Smooth muscle cell (in vitro differentiated cells): ENCODE results near the gene ZNF618. TPM values are rescaled to one million over a fixed set of nuclear protein-coding genes. Genes with fewer than 3 reads are reported as not detected.

Experiments used
- DNase-seq: peaks from one replicate; lab custom pipeline; 2025; ENCODE audit not compliant: unreplicated experiment; lab: John Stamatoyannopoulos, UW
- H2AFZ ChIP-seq: fragments of 200-600 bp; sonication (generic); 2 replicates; pipeline ENCODE4 v1.6.0; 2016; ENCODE audit warnings: antibody characterized with exemption, low read depth, mild to moderate bottlenecking
- H3F3A ChIP-seq: fragments of 200-600 bp; sonication (generic); 2 replicates; pipeline ENCODE4 v1.6.0; 2017; ENCODE audit warnings: antibody characterized with exemption, low read depth
- H3K27ac ChIP-seq: fragments of 200-600 bp; sonication (generic); 2 replicates; pipeline ENCODE4 v1.5.1; 2016; ENCODE audit warnings: low read depth, mild to moderate bottlenecking
- H3K27me3 ChIP-seq: fragments of 200-600 bp; sonication (generic); 2 replicates; pipeline ENCODE4 v1.6.1; 2016; ENCODE audit warnings: low read depth, mild to moderate bottlenecking
- H3K36me3 ChIP-seq: fragments of 200-600 bp; sonication (generic); 2 replicates; pipeline ENCODE4 v1.5.1; 2016; ENCODE audit warnings: low read depth
- H3K4me1 ChIP-seq: fragments of 200-600 bp; sonication (generic); 2 replicates; pipeline ENCODE4 v1.5.1; 2016; ENCODE audit warnings: low read depth
- H3K4me2 ChIP-seq: fragments of 200-600 bp; sonication (generic); 2 replicates; pipeline ENCODE4 v1.6.0; 2016; ENCODE audit warnings: mild to moderate bottlenecking
- H3K4me3 ChIP-seq: fragments of 200-600 bp; sonication (generic); 2 replicates; pipeline ENCODE4 v1.5.1; 2016; ENCODE audit warnings: mild to moderate bottlenecking
- H3K79me2 ChIP-seq: fragments of 200-600 bp; sonication (generic); 2 replicates; pipeline ENCODE4 v1.6.0; 2016; ENCODE audit warnings: low read depth, mild to moderate bottlenecking
- H3K9ac ChIP-seq: fragments of 200-600 bp; sonication (generic); 2 replicates; pipeline ENCODE4 v1.6.0; 2016; ENCODE audit warnings: low read depth
- H3K9me3 ChIP-seq: fragments of 200-600 bp; sonication (generic); replicated peaks from 2 replicates; pipeline ENCODE4 v1.5.1; 2016; ENCODE audit warnings: low read depth
- H4K20me1 ChIP-seq: fragments of 200-600 bp; sonication (generic); 2 replicates; pipeline ENCODE4 v1.6.0; 2016; ENCODE audit warnings: low read depth
- CTCF ChIP-seq: fragments of 200-600 bp; sonication (generic); IDR thresholded peaks from 2 replicates; pipeline ENCODE4 v1.5.1; 2017; ENCODE audit warnings: borderline replicate concordance, mild to moderate bottlenecking, antibody characterized with exemption; ENCODE audit not compliant: insufficient read depth, poor library complexity, severe bottlenecking
- WGBS: methylation state at CpG from one replicate; pipeline ENCODE4 v1.1.7; 2016; ENCODE audit warnings: low lambda C conversion rate; 5-methylcytosine and 5-hydroxymethylcytosine counted together
- polyA plus RNA-seq: library from polyadenylated mRNA; unstranded; fragments of >200 nt; fragmentation: Nextera tagmentation; extraction: Ambion mirVana; gene quantifications from 2 replicates; pipeline ENCODE4 v1.2.1, GENCODE V29; 2016
- total RNA-seq: library from RNA; depleted of rRNA; stranded (reverse); fragments of >200 nt; gene quantifications from 2 replicates; pipeline ENCODE4 v1.2.3, GENCODE V29; 2014

ZNF618 gene
- total and polyA plus RNA-seq, 2 experiments from 2014 or later = 9.9 to 19.5 TPM

GRCh38 chr9:114007991-114008666 is 132.0 kb downstream of the ZNF618 start:
- Histone ChIP-seq H3K36me3 (peaks cover 9% of the 10 kb centered on the region), H3K27me3 (no peaks in the 10 kb centered on the region), H3K4me1 (peaks cover 2% of the 10 kb centered on the region), H3K27ac (no peak overlapping the region), H3F3A (peaks cover under 1% of the 10 kb centered on the region), H3K4me2 (no peak overlapping the region), H3K9me3 (no peaks in the 10 kb centered on the region), H3K79me2 (no peaks in the 10 kb centered on the region), H4K20me1 (no peaks in the 10 kb centered on the region), H3K9ac (no peak overlapping the region), H3K4me3 (no peak overlapping the region), H2AFZ (no peak overlapping the region)
- no peak for DNase-seq
- TF ChIP-seq CTCF = no peak
- WGBS = 94% methylated on average over 13 of the region's 18 CpGs

- H2AFZ ChIP-seq = no peak overlapping the region
- no peak overlapping the region for H3K4me3 ChIP-seq
- no peak for TF ChIP-seq CTCF
- H3K9ac ChIP-seq = no peak overlapping the region
- peaks cover 9% of the 10 kb centered on the region for H3K36me3 ChIP-seq
- no peaks in the 10 kb centered on the region for H3F3A ChIP-seq
- WGBS = 96% methylated on average over 9 of the region's 9 CpGs
- DNase-seq = no peak
- no peaks in the 10 kb centered on the region for H3K27me3 ChIP-seq
- no peaks in the 10 kb centered on the region for H3K4me1 ChIP-seq
- no peaks in the 10 kb centered on the region for H3K9me3 ChIP-seq
- H3K79me2 ChIP-seq = no peaks in the 10 kb centered on the region
- H3K27ac ChIP-seq = no peak overlapping the region
- no peaks in the 10 kb centered on the region for H4K20me1 ChIP-seq
- H3K4me2 ChIP-seq = no peak overlapping the region
These were observed 132.7 kb downstream of the ZNF618 start for GRCh38 chr9:114008667-114009410.

GRCh38 chr9:114011313-114011712 is 135.2 kb downstream of the ZNF618 start:
- 84% methylated on average over 9 of the region's 9 CpGs for WGBS
- Histone ChIP-seq H3K79me2 (no peaks in the 10 kb centered on the region), H3K4me1 (no peaks in the 10 kb centered on the region), H3F3A (no peaks in the 10 kb centered on the region), H3K4me3 (no peak overlapping the region), H2AFZ (no peak overlapping the region), H3K27ac (no peak overlapping the region), H3K27me3 (no peaks in the 10 kb centered on the region), H3K36me3 (peaks cover 9% of the 10 kb centered on the region), H4K20me1 (no peaks in the 10 kb centered on the region), H3K9ac (no peak overlapping the region), H3K9me3 (no peaks in the 10 kb centered on the region), H3K4me2 (no peak overlapping the region)
- DNase-seq = no peak
- no peak for TF ChIP-seq CTCF
